Measurements from ENCODE around the gene COA8. TPM values are rescaled to one million over a fixed set of nuclear protein-coding genes. Genes with fewer than 3 reads are reported as not detected.

The COA8 gene
- total and polyA plus RNA-seq, 4 donors, result 30.6 to 59.8 (median 39.5) TPM

- Histone ChIP-seq H3K9ac (ENCODE audit: insufficient read depth in 1 of 2, low read length in 2 of 2) (no peak overlapping the region), H3K4me1 (ENCODE audit: control insufficient read depth in 5 of 5, insufficient read depth in 5 of 5, low read length in 5 of 5) (peaks cover under 1 to 47% (median 28%) of the 10 kb centered on the region in 5 donors), H3K9me3 (ENCODE audit: control insufficient read depth in 4 of 4, insufficient read depth in 3 of 4, low read length in 3 of 4) (no peaks in the 10 kb centered on the region), H3K4me3 (no peak overlapping the region), H3K27ac (ENCODE audit: low read depth in 1 of 2, low read length in 1 of 2) (no peak overlapping the region), H3K36me3 (ENCODE audit: control insufficient read depth in 4 of 4, insufficient read depth in 4 of 4, low read length in 4 of 4) (no peaks in the 10 kb centered on the region), H3K27me3 (ENCODE audit: control insufficient read depth in 3 of 3, insufficient read depth in 3 of 3, low read length in 2 of 3) (no peaks in the 10 kb centered on the region)
- ATAC-seq (ENCODE audit: insufficient read depth, low FRiP score) (no peak), DNase-seq (peak in 1 of 3 donors; percentile 8)
- WGBS, 2 donors, result 92 to 94% methylated on average over 29 of the region's 29 CpGs
- no peak for TF ChIP-seq CTCF (IDR thresholded peaks at IDR 0.05; ENCODE audit: control extremely low read depth, extremely low read depth)
Measured at GRCh38 chr14:103545219-103545914, 17.4 kb upstream of the COA8 start.

- no peaks in the 10 kb centered on the region for H3K36me3 ChIP-seq (ENCODE audit: control insufficient read depth in 4 of 4, insufficient read depth in 4 of 4, low read length in 4 of 4)
- no peak overlapping the region for H3K4me3 ChIP-seq
- no peaks in the 10 kb centered on the region for H3K9me3 ChIP-seq (ENCODE audit: control insufficient read depth in 4 of 4, insufficient read depth in 3 of 4, low read length in 3 of 4)
- no peak for ATAC-seq (ENCODE audit: insufficient read depth, low FRiP score)
- no peak overlapping the region for H3K27ac ChIP-seq (ENCODE audit: low read depth in 1 of 2, low read length in 1 of 2)
- no peaks in the 10 kb centered on the region for H3K27me3 ChIP-seq (ENCODE audit: control insufficient read depth in 3 of 3, insufficient read depth in 3 of 3, low read length in 2 of 3)
- H3K9ac ChIP-seq (ENCODE audit: insufficient read depth in 1 of 2, low read length in 2 of 2), result no peak overlapping the region
- no peak for DNase-seq
- 85 to 90% methylated on average over 27 of the region's 27 CpGs for WGBS, 2 donors
- peaks cover 0 to 42% (median 31%) of the 10 kb centered on the region in 5 donors for H3K4me1 ChIP-seq (ENCODE audit: control insufficient read depth in 5 of 5, insufficient read depth in 5 of 5, low read length in 5 of 5)
- TF ChIP-seq CTCF (IDR thresholded peaks at IDR 0.05; ENCODE audit: control extremely low read depth, extremely low read depth), result no peak
Measured at GRCh38 chr14:103545915-103546651, 16.7 kb upstream of the COA8 start.

GRCh38 chr14:103546652-103547454 is 15.9 kb upstream of the COA8 start:
- Histone ChIP-seq H3K27ac (ENCODE audit: low read depth in 1 of 2, low read length in 1 of 2) (no peak overlapping the region), H3K27me3 (ENCODE audit: control insufficient read depth in 3 of 3, insufficient read depth in 3 of 3, low read length in 2 of 3) (no peaks in the 10 kb centered on the region), H3K36me3 (ENCODE audit: control insufficient read depth in 4 of 4, insufficient read depth in 4 of 4, low read length in 4 of 4) (no peaks in the 10 kb centered on the region), H3K4me3 (no peak overlapping the region), H3K9ac (ENCODE audit: insufficient read depth in 1 of 2, low read length in 2 of 2) (no peak overlapping the region), H3K9me3 (ENCODE audit: control insufficient read depth in 4 of 4, insufficient read depth in 3 of 4, low read length in 3 of 4) (no peaks in the 10 kb centered on the region), H3K4me1 (ENCODE audit: control insufficient read depth in 5 of 5, insufficient read depth in 5 of 5, low read length in 5 of 5) (peaks cover 0 to 35% (median 32%) of the 10 kb centered on the region in 5 donors)
- DNase-seq (peak in 2 of 3 donors; percentile 52 to 71), ATAC-seq (ENCODE audit: insufficient read depth, low FRiP score) (peak; percentile 71)
- 26 to 36% methylated on average over 21 of the region's 21 CpGs for WGBS, 2 donors
- TF ChIP-seq CTCF (IDR thresholded peaks at IDR 0.05; ENCODE audit: control extremely low read depth, extremely low read depth), result peak; percentile 69

Measured in lung (tissue), 12 donors.